IMR-90 (cell line): ENCODE results near the gene CERK. TPM values are rescaled to one million over a fixed set of nuclear protein-coding genes. Genes with fewer than 3 reads are reported as not detected.

ENCODE experiments used
- ATAC-seq: fragments of 200-7000 bp; cut with Tn5 transposase; 2 replicates; pipeline ENCODE4 v1.9.1; 2020; ENCODE audit warnings: low read depth, mild to moderate bottlenecking, moderate library complexity
- BruUV-seq: library from RNA; stranded (reverse); fragments of 400-500 nt; replicated peaks from 2 replicates; lab custom pipeline; 2021; lab: Mats Ljungman, UMichigan
- CTCF ChIA-PET: fragments of 300-600 bp; formaldehyde crosslinking; extraction: SDS; loops from one replicate; lab custom pipeline; 2021; ENCODE audit warnings: antibody characterized with exemption; lab: Yijun Ruan, JAX
- POLR2A ChIA-PET: fragments of 300-600 bp; sonication (Branson Sonifier 250); formaldehyde crosslinking; loops from one replicate; lab custom pipeline; 2022; ENCODE audit warnings: antibody characterized with exemption; ENCODE audit not compliant: unreplicated experiment; lab: Charles Lee
- DNase-seq: peaks from one replicate; pipeline ENCODE4 v3.0.0; 2013
- H2AFZ ChIP-seq: replicated peaks from 2 replicates; pipeline ENCODE3; 2013; ENCODE audit warnings: low read length, mild to moderate bottlenecking; ENCODE audit not compliant: poor library complexity
- H2AK5ac ChIP-seq: 2 replicates; pipeline ENCODE4 v1.6.1; 2013; ENCODE audit warnings: low read depth, low read length, inconsistent platforms
- H2AK9ac ChIP-seq: replicated peaks from 2 replicates; pipeline ENCODE3; 2013; ENCODE audit warnings: mild to moderate bottlenecking, low read depth, low read length, moderate library complexity; ENCODE audit not compliant: poor library complexity
- H2BK120ac ChIP-seq: 2 replicates; pipeline ENCODE4 v1.6.1; 2013; ENCODE audit warnings: low read depth, low read length, inconsistent platforms
- H2BK15ac ChIP-seq: 3 replicates; pipeline ENCODE4 v1.6.1; 2013; ENCODE audit warnings: low read depth, low read length, inconsistent platforms
- H2BK20ac ChIP-seq: 2 replicates; pipeline ENCODE4 v1.6.1; 2013; ENCODE audit warnings: low read depth, mild to moderate bottlenecking, inconsistent platforms, low read length, moderate library complexity
- H2BK5ac ChIP-seq: 2 replicates; pipeline ENCODE4 v1.6.1; 2013; ENCODE audit warnings: mild to moderate bottlenecking, low read depth, low read length, inconsistent platforms; ENCODE audit not compliant: poor library complexity, severe bottlenecking
- H3K14ac ChIP-seq: replicated peaks from 2 replicates; pipeline ENCODE4 v1.6.1; 2013; ENCODE audit warnings: low read depth, low read length, inconsistent platforms
- H3K18ac ChIP-seq: 2 replicates; pipeline ENCODE4 v1.6.1; 2013; ENCODE audit warnings: low read depth, low read length, control low read depth
- H3K23ac ChIP-seq: 2 replicates; pipeline ENCODE4 v1.6.1; 2013; ENCODE audit warnings: low read depth, low read length, inconsistent platforms
- H3K27ac ChIP-seq: 2 replicates; pipeline ENCODE4 v1.5.1; 2013; ENCODE audit warnings: mild to moderate bottlenecking, control low read depth, low read length; ENCODE audit not compliant: insufficient read depth
- H3K27me3 ChIP-seq: 2 replicates; pipeline ENCODE4 v1.6.1; 2013; ENCODE audit warnings: low read length; ENCODE audit not compliant: control insufficient read depth, insufficient read depth
- H3K36me3 ChIP-seq: 2 replicates; pipeline ENCODE4 v1.6.1; 2013; ENCODE audit warnings: low read length, mixed read lengths; ENCODE audit not compliant: control insufficient read depth, insufficient read depth
- H3K4ac ChIP-seq: 2 replicates; pipeline ENCODE4 v1.6.1; 2013; ENCODE audit warnings: low read depth, low read length, inconsistent platforms
- H3K4me1 ChIP-seq: 2 replicates; pipeline ENCODE4 v1.6.1; 2013; ENCODE audit warnings: low read length, mixed read lengths; ENCODE audit not compliant: control insufficient read depth, insufficient read depth
- H3K4me2 ChIP-seq: 2 replicates; pipeline ENCODE4 v1.6.1; 2013; ENCODE audit warnings: low read depth, mild to moderate bottlenecking, control low read depth, low read length, moderate library complexity
- H3K4me3 ChIP-seq: 2 replicates; pipeline ENCODE4 v1.5.1; 2013; ENCODE audit warnings: low read depth, mild to moderate bottlenecking, control low read depth, low read length, moderate library complexity; ENCODE audit not compliant: insufficient read depth
- H3K56ac ChIP-seq: 2 replicates; pipeline ENCODE4 v1.6.1; 2013; ENCODE audit warnings: low read length, inconsistent platforms; ENCODE audit not compliant: insufficient read depth; ENCODE audit errors: extremely low read depth
- H3K79me1 ChIP-seq, 2 experiments: 2 replicates each; pipeline ENCODE4 v1.6.1; 2013; ENCODE audit warnings: low read length in 2 of 2, inconsistent platforms in 1 of 2, low read depth in 1 of 2
- H3K9ac ChIP-seq: 2 replicates; pipeline ENCODE4 v1.6.1; 2013; ENCODE audit warnings: low read depth, low read length, control low read depth
- H3K9me1 ChIP-seq: 2 replicates; pipeline ENCODE4 v1.6.1; 2013; ENCODE audit warnings: low read length, inconsistent platforms; ENCODE audit not compliant: insufficient read depth
- H3K9me3 ChIP-seq: 2 replicates; pipeline ENCODE4 v1.6.1; 2013; ENCODE audit warnings: low read length; ENCODE audit not compliant: control insufficient read depth, insufficient read depth
- H4K20me1 ChIP-seq: 2 replicates; pipeline ENCODE4 v1.6.1; 2013; ENCODE audit warnings: low read length, inconsistent platforms; ENCODE audit not compliant: insufficient read depth
- H4K5ac ChIP-seq: 2 replicates; pipeline ENCODE4 v1.6.1; 2013; ENCODE audit warnings: mild to moderate bottlenecking, low read depth, low read length, control low read depth
- H4K8ac ChIP-seq, 2 experiments: 2 replicates each; pipeline ENCODE4 v1.6.1; 2013; ENCODE audit warnings: low read depth in 2 of 2, low read length in 2 of 2, control low read depth in 1 of 2, inconsistent platforms in 1 of 2
- H4K91ac ChIP-seq: 2 replicates; pipeline ENCODE4 v1.6.1; 2013; ENCODE audit warnings: low read depth, low read length, inconsistent platforms; ENCODE audit not compliant: insufficient read depth
- BHLHE40 ChIP-seq: fragments of 150-350 bp; IDR thresholded peaks from 2 replicates; pipeline ENCODE4 v1.6.1; 2016; ENCODE audit warnings: mild to moderate bottlenecking, low read depth, low read length
- CEBPB ChIP-seq: IDR thresholded peaks from 2 replicates; pipeline ENCODE4 v1.6.1; 2012; ENCODE audit warnings: low read depth, low read length, improper control_type of control experiment
- CHD1 ChIP-seq: IDR thresholded peaks from 2 replicates; pipeline ENCODE4 v1.6.1; 2012; ENCODE audit warnings: low read depth, low read length, improper control_type of control experiment
- FOS ChIP-seq: fragments of 150-350 bp; IDR thresholded peaks from 2 replicates; pipeline ENCODE4 v1.6.1; 2016; ENCODE audit warnings: low read depth, low read length
- MAFK ChIP-seq: IDR thresholded peaks from 2 replicates; pipeline ENCODE4 v1.6.1; 2012; ENCODE audit warnings: low read depth, low read length, improper control_type of control experiment
- MAZ ChIP-seq: IDR thresholded peaks from 2 replicates; pipeline ENCODE4 v1.6.1; 2012; ENCODE audit warnings: low read depth, mild to moderate bottlenecking, low read length, improper control_type of control experiment, moderate library complexity, borderline replicate concordance
- MXI1 ChIP-seq: IDR thresholded peaks from 2 replicates; pipeline ENCODE4 v1.6.1; 2012; ENCODE audit warnings: low read depth, mild to moderate bottlenecking, low read length, moderate library complexity, borderline replicate concordance
- NFE2L2 ChIP-seq: fragments of 150-350 bp; IDR thresholded peaks from 2 replicates; pipeline ENCODE4 v1.6.1; 2016; ENCODE audit warnings: low read depth, mild to moderate bottlenecking, low read length
- POLR2A ChIP-seq: IDR thresholded peaks from 2 replicates; pipeline ENCODE4 v1.6.1; 2012; ENCODE audit warnings: mild to moderate bottlenecking, low read depth, low read length
- RAD21 ChIP-seq: IDR thresholded peaks from 2 replicates; pipeline ENCODE4 v1.6.1; 2012; ENCODE audit warnings: low read length, improper control_type of control experiment
- RCOR1 ChIP-seq: IDR thresholded peaks from 2 replicates; pipeline ENCODE4 v1.6.1; 2012; ENCODE audit warnings: mild to moderate bottlenecking, low read length, improper control_type of control experiment; ENCODE audit not compliant: insufficient replicate concordance
- RFX5 ChIP-seq: IDR thresholded peaks from 2 replicates; pipeline ENCODE4 v1.8.0; 2012; ENCODE audit warnings: low read depth, mild to moderate bottlenecking, low read length, moderate library complexity
- SMC3 ChIP-seq: fragments of 150-350 bp; IDR thresholded peaks from 2 replicates; pipeline ENCODE4 v1.6.1; 2016; ENCODE audit warnings: low read depth, mild to moderate bottlenecking, antibody characterized with exemption, low read length, moderate library complexity
- WGBS, 2 experiments: methylation state at CpG; one replicate each; pipeline versions ENCODE4 v1.1.5 to v1.1.7; 2013; ENCODE audit warnings: missing lambda C conversion rate in 2 of 2; ENCODE audit not compliant: insufficient read length in 1 of 2; ENCODE audit errors: extremely low coverage in 2 of 2; 5-methylcytosine and 5-hydroxymethylcytosine counted together
- dilution Hi-C: fragments of 300-500 bp; cut with HindIII; formaldehyde crosslinking; loops from one replicate; pipeline ENCODE4 v1.14.3; 2018; ENCODE audit warnings: low sequenced_read_pairs; ENCODE audit not compliant: unreplicated experiment
- in situ Hi-C: fragments of 300-500 bp; cut with MboI; formaldehyde crosslinking; loops from 3 replicates; pipeline ENCODE4 v1.14.3; 2019; ENCODE audit warnings: low sequenced_read_pairs, inconsistent platforms, mixed read lengths
- intact Hi-C: fragments of 100-400 bp; cut with micrococcal nuclease; formaldehyde crosslinking; loops from 2 replicates; pipeline ENCODE4 v1.10.0; 2022
- polyA plus RNA-seq, 3 experiments: library from polyadenylated mRNA; depleted of rRNA; stranded (reverse); fragments of >200 nt; gene quantifications; 2 replicates each; pipeline ENCODE4 v1.2.3, GENCODE V29; 2012; ENCODE audit warnings: low replicate concordance in 1 of 3
- total RNA-seq: library from RNA; depleted of rRNA; stranded (reverse); fragments of >200 nt; gene quantifications from 2 replicates; pipeline ENCODE4 v1.2.3, GENCODE V29; 2012
- TF ChIP-seq, protein P1 (sequence below): conservative IDR thresholded peaks from 2 replicates; pipeline ENCODE4 v1.5.1; 2012; ENCODE audit warnings: mild to moderate bottlenecking, low read depth, low read length, improper control_type of control experiment
- TF ChIP-seq, protein P2 (sequence below): fragments of 150-350 bp; IDR thresholded peaks from 2 replicates; pipeline ENCODE4 v1.6.1; 2016; ENCODE audit warnings: low read depth, mild to moderate bottlenecking, low read length, moderate library complexity, borderline replicate concordance
- TF ChIP-seq, protein P3 (sequence below): fragments of 150-350 bp; IDR thresholded peaks from 2 replicates; pipeline ENCODE4 v1.6.1; 2017; ENCODE audit warnings: mild to moderate bottlenecking, antibody characterized with exemption, low read length, low read depth

Gene CERK
- total and polyA plus RNA-seq, 2 of the 4 experiments (the other 2 are of a cell fraction), result 25.3 to 38.7 TPM

DNA sequence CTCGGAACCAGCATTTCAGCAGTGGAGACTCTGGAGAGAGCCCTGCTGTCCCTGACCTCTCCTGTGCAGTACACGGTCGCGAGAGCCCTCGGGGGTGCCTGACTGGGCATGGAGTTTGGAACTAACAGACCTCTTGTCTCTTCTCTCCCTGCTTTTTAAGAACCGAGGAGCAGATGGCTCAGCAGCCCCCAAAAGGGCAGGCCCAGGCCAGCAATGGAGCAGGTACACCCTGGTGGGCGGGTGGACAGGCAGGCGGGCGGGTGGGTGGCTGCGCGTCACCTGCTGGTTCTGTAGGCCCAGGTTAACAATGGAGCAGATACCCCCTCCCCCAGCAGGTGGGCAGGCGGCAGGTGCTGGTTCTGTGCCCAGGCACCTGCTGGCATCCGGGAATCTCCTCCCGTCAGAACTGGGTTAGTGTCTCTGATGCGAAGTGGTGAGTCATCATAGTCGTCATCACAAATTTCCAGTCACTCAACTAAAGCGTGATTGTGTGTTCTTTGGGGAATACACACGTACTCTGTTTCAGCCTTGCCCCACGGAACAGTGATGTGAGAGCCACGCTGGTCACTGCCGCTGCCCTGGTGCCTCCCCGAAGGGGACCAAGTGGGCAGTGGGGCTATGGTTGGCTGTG, 76.7 kb downstream of the CERK start:
- Histone ChIP-seq H2BK15ac (no peak overlapping the region), H2BK120ac (no peak overlapping the region), H3K27me3 (no peaks in the 10 kb centered on the region), H4K8ac (no peak overlapping the region), H3K4me3 (no peak overlapping the region), H4K20me1 (no peaks in the 10 kb centered on the region; the same call in 1 of the 2 replicates), H2BK20ac (no peak overlapping the region), H3K27ac (no peak overlapping the region), H2BK5ac (no peak overlapping the region), H3K9me1 (peaks cover 2% of the 10 kb centered on the region; the same call in 1 of the 2 replicates), H3K4ac (no peak overlapping the region), H4K5ac (no peak overlapping the region), H3K14ac (no peak overlapping the region), H2AK5ac (no peak overlapping the region), H3K4me1 (peaks cover 2% of the 10 kb centered on the region; the same call in 1 of the 2 replicates), H3K36me3 (peaks cover 28% of the 10 kb centered on the region; the same call in 1 of the 2 replicates), H3K23ac (no peak overlapping the region), H3K4me2 (no peak overlapping the region), H3K9me3 (no peaks in the 10 kb centered on the region), H3K79me1 (no peaks in the 10 kb centered on the region), H2AFZ (peak overlapping the region; percentile 67), H4K91ac (no peak overlapping the region), H2AK9ac (peak overlapping the region; percentile 37), H3K9ac (no peak overlapping the region), H3K18ac (no peak overlapping the region; the same call in 1 of the 2 replicates), H3K56ac (no peak overlapping the region)
- CTCF ChIA-PET, result no interaction called here
- dilution Hi-C loops, result no loop called here
- POLR2A ChIA-PET, result no interaction called here
- DNase-seq (peak; percentile 76), ATAC-seq (peak; percentile 52)
- BruUV-seq, result no TSS peak
- WGBS, 2 experiments, result 84% methylated on average over 6 of the region's 22 CpGs; no CpG with 5 or more reads in 1 of the 2 experiments
- intact Hi-C loops, result no loop called here
- in situ Hi-C loops, result no loop called here
- TF ChIP-seq CHD1 (no peak), CEBPB (no peak), MXI1 (no peak), SMC3 (no peak), MAZ (no peak), POLR2A (no peak), RCOR1 (peak; percentile 86), FOS (peak; percentile 93), RFX5 (no peak), BHLHE40 (no peak), MAFK (no peak), NFE2L2 (peak; percentile 23; the same call in 1 of the 2 replicates), RAD21 (no peak)
- TF ChIP-seq, protein P1, sequence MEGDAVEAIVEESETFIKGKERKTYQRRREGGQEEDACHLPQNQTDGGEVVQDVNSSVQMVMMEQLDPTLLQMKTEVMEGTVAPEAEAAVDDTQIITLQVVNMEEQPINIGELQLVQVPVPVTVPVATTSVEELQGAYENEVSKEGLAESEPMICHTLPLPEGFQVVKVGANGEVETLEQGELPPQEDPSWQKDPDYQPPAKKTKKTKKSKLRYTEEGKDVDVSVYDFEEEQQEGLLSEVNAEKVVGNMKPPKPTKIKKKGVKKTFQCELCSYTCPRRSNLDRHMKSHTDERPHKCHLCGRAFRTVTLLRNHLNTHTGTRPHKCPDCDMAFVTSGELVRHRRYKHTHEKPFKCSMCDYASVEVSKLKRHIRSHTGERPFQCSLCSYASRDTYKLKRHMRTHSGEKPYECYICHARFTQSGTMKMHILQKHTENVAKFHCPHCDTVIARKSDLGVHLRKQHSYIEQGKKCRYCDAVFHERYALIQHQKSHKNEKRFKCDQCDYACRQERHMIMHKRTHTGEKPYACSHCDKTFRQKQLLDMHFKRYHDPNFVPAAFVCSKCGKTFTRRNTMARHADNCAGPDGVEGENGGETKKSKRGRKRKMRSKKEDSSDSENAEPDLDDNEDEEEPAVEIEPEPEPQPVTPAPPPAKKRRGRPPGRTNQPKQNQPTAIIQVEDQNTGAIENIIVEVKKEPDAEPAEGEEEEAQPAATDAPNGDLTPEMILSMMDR, result no peak
- TF ChIP-seq, protein P2, sequence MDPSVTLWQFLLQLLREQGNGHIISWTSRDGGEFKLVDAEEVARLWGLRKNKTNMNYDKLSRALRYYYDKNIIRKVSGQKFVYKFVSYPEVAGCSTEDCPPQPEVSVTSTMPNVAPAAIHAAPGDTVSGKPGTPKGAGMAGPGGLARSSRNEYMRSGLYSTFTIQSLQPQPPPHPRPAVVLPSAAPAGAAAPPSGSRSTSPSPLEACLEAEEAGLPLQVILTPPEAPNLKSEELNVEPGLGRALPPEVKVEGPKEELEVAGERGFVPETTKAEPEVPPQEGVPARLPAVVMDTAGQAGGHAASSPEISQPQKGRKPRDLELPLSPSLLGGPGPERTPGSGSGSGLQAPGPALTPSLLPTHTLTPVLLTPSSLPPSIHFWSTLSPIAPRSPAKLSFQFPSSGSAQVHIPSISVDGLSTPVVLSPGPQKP, result no peak
- TF ChIP-seq, protein P3, sequence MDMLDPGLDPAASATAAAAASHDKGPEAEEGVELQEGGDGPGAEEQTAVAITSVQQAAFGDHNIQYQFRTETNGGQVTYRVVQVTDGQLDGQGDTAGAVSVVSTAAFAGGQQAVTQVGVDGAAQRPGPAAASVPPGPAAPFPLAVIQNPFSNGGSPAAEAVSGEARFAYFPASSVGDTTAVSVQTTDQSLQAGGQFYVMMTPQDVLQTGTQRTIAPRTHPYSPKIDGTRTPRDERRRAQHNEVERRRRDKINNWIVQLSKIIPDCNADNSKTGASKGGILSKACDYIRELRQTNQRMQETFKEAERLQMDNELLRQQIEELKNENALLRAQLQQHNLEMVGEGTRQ, result no peak
